HG03280 (cell line): ENCODE data around the gene SRPK1.

Source experiments
- ATAC-seq: cut with Tn5 transposase; IDR thresholded peaks from one replicate; pipeline ENCODE4 v1.9.1; 2021; ENCODE audit warnings: mild to moderate bottlenecking, moderate library complexity; ENCODE audit not compliant: unreplicated experiment

SRPK1 gene

DNA sequence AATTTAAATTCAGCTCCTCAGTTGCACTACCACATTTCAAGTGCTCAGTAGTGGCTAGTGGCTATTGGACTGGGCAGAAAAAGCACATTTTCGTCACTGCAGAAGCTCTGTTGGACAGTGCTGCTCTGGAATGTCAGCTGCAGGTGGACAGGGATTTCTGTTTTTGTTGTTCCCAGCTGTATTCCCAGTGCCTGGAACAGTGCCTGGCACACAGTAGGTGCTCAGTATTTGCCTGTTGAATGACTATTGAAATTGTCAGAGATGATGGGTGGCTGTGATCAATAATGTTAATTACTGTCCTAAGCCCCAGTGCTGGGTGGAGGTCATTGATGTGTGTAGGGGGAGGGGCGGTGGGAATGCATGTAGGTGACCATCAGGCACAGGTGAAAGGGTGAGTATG lies 134.6 kb downstream of the SRPK1 start:
- ATAC-seq, result no peak

DNA sequence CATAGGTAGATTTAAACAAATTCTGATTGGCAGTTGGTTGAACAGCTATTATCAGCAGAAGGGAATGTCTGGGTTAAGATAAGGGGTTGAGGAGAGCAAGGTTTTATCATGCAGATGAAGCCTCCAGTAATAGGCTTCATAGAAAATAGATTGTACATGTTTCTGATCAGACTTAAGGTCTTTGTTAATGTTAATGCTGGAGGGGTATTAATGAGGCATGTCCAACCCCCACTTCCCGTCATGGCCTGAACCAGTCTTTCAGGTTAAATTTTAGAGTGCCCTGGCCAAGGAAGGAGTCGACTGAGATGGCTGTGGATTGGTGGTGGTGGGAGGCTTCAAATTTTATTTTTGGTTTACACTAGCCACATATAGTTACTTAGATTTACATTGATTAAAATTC lies 136.7 kb downstream of the SRPK1 start:
- no peak for ATAC-seq
